SK-N-SH treated with all-trans-retinoic acid at 6 μM for 48 hours (cell line): Measurements from ENCODE around the gene FUOM.

Experiments used
- ATAC-seq: fragments of 200-7000 bp; cut with Tn5 transposase; 3 replicates; pipeline ENCODE4 v1.9.1; 2020; ENCODE audit warnings: mild to moderate bottlenecking, moderate library complexity
- BACH2 ChIP-seq: fragments of 250-450 bp; sonication (Bioruptor Pico); IDR thresholded peaks from 2 replicates; pipeline ENCODE4 v1.9.0; 2021; ENCODE audit warnings: mild to moderate bottlenecking, borderline replicate concordance
- CSDC2 ChIP-seq: fragments of 250-450 bp; sonication (Bioruptor Pico); IDR thresholded peaks from 2 replicates; pipeline ENCODE4 v1.5.0; 2020; ENCODE audit warnings: mild to moderate bottlenecking, moderate library complexity
- CSRNP3 ChIP-seq: fragments of 250-450 bp; sonication (Bioruptor Pico); IDR thresholded peaks from 2 replicates; pipeline ENCODE4 v1.5.1; 2021; ENCODE audit warnings: mild to moderate bottlenecking, moderate library complexity
- ESRRG ChIP-seq: fragments of 250-450 bp; sonication (Bioruptor Pico); IDR thresholded peaks from 2 replicates; pipeline ENCODE4 v1.6.1; 2021; ENCODE audit warnings: mild to moderate bottlenecking
- GLIS3 ChIP-seq: fragments of 250-450 bp; sonication (Bioruptor Pico); IDR thresholded peaks from 2 replicates; pipeline ENCODE4 v1.5.0; 2020; ENCODE audit warnings: mild to moderate bottlenecking, moderate library complexity
- ISL1 ChIP-seq: fragments of 250-450 bp; sonication (Bioruptor Pico); IDR thresholded peaks from 2 replicates; pipeline ENCODE4 v2.1.2; 2022; ENCODE audit warnings: mild to moderate bottlenecking, moderate library complexity
- POU6F1 ChIP-seq: fragments of 250-450 bp; sonication (Bioruptor Pico); IDR thresholded peaks from 2 replicates; pipeline ENCODE4 v1.8.0; 2021; ENCODE audit warnings: low read depth, mild to moderate bottlenecking, moderate library complexity, borderline replicate concordance
- PPARA ChIP-seq: fragments of 250-450 bp; sonication (Bioruptor Pico); IDR thresholded peaks from 2 replicates; pipeline ENCODE4 v1.5.0; 2020; ENCODE audit warnings: mild to moderate bottlenecking, borderline replicate concordance
- RARB ChIP-seq: fragments of 250-450 bp; sonication (Bioruptor Pico); IDR thresholded peaks from 2 replicates; pipeline ENCODE4 v1.8.0; 2021; ENCODE audit warnings: mild to moderate bottlenecking, moderate library complexity
- SNAI2 ChIP-seq: fragments of 250-450 bp; sonication (Bioruptor Pico); IDR thresholded peaks from 2 replicates; pipeline ENCODE4 v1.5.0; 2020; ENCODE audit warnings: mild to moderate bottlenecking, moderate library complexity
- TCF4 ChIP-seq: fragments of 250-450 bp; sonication (Bioruptor Pico); IDR thresholded peaks from 2 replicates; pipeline ENCODE4 v1.8.0; 2021; ENCODE audit warnings: mild to moderate bottlenecking, moderate library complexity, borderline replicate concordance
- TOX ChIP-seq: fragments of 250-450 bp; sonication (Bioruptor Pico); IDR thresholded peaks from 2 replicates; pipeline ENCODE4 v1.8.0; 2021; ENCODE audit warnings: mild to moderate bottlenecking, moderate library complexity, borderline replicate concordance
- ZFP3 ChIP-seq: fragments of 250-450 bp; sonication (Bioruptor Pico); IDR thresholded peaks from 2 replicates; pipeline ENCODE4 v1.5.0; 2020; ENCODE audit warnings: mild to moderate bottlenecking, moderate library complexity
- ZNF565 ChIP-seq: fragments of 450-650 bp; formaldehyde crosslinking; conservative IDR thresholded peaks from 2 replicates; pipeline ENCODE4 v1.5.0; 2020; ENCODE audit warnings: low read depth, mild to moderate bottlenecking, moderate library complexity
- ZNF8 ChIP-seq: fragments of 450-650 bp; formaldehyde crosslinking; IDR thresholded peaks from 2 replicates; pipeline ENCODE4 v1.5.0; 2020; ENCODE audit warnings: mild to moderate bottlenecking, moderate library complexity
- TF ChIP-seq, protein P1 (sequence below): fragments of 250-450 bp; sonication (Bioruptor Pico); IDR thresholded peaks from 2 replicates; pipeline ENCODE4 v1.8.0; 2020; ENCODE audit warnings: mild to moderate bottlenecking, moderate library complexity, borderline replicate concordance
- TF ChIP-seq, protein P2 (sequence below): fragments of 250-450 bp; sonication (Bioruptor Pico); IDR thresholded peaks from 2 replicates; pipeline ENCODE4 v1.5.1; 2020; ENCODE audit warnings: low read depth, mild to moderate bottlenecking, moderate library complexity
- TF ChIP-seq, protein P3 (sequence below): fragments of 250-450 bp; sonication (Bioruptor Pico); IDR thresholded peaks from 2 replicates; pipeline ENCODE4 v1.5.0; 2020; ENCODE audit warnings: mild to moderate bottlenecking, moderate library complexity

FUOM gene

GRCh38 chr10:133325440-133326222 lies 32.2 kb downstream of the FUOM start:
- peak; percentile 32 for ATAC-seq
- TF ChIP-seq POU6F1 (no peak), TCF4 (CRISPR knock-in tag) (no peak), GLIS3 (CRISPR knock-in tag) (no peak), CSRNP3 (no peak), SNAI2 (CRISPR knock-in tag) (no peak), CSDC2 (CRISPR knock-in tag) (no peak), ZNF8 (CRISPR knock-in tag) (no peak), ESRRG (CRISPR knock-in tag) (no peak), ISL1 (CRISPR knock-in tag) (no peak), ZNF565 (no peak), BACH2 (CRISPR knock-in tag) (no peak), RARB (CRISPR knock-in tag) (no peak), TOX (CRISPR knock-in tag) (no peak)
- TF ChIP-seq, protein P1, sequence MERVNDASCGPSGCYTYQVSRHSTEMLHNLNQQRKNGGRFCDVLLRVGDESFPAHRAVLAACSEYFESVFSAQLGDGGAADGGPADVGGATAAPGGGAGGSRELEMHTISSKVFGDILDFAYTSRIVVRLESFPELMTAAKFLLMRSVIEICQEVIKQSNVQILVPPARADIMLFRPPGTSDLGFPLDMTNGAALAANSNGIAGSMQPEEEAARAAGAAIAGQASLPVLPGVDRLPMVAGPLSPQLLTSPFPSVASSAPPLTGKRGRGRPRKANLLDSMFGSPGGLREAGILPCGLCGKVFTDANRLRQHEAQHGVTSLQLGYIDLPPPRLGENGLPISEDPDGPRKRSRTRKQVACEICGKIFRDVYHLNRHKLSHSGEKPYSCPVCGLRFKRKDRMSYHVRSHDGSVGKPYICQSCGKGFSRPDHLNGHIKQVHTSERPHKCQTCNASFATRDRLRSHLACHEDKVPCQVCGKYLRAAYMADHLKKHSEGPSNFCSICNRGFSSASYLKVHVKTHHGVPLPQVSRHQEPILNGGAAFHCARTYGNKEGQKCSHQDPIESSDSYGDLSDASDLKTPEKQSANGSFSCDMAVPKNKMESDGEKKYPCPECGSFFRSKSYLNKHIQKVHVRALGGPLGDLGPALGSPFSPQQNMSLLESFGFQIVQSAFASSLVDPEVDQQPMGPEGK (CRISPR knock-in tag), result no peak
- TF ChIP-seq, protein P2, sequence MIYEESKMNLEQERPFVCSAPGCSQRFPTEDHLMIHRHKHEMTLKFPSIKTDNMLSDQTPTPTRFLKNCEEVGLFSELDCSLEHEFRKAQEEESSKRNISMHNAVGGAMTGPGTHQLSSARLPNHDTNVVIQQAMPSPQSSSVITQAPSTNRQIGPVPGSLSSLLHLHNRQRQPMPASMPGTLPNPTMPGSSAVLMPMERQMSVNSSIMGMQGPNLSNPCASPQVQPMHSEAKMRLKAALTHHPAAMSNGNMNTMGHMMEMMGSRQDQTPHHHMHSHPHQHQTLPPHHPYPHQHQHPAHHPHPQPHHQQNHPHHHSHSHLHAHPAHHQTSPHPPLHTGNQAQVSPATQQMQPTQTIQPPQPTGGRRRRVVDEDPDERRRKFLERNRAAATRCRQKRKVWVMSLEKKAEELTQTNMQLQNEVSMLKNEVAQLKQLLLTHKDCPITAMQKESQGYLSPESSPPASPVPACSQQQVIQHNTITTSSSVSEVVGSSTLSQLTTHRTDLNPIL (CRISPR knock-in tag), result no peak
- TF ChIP-seq, protein P3, sequence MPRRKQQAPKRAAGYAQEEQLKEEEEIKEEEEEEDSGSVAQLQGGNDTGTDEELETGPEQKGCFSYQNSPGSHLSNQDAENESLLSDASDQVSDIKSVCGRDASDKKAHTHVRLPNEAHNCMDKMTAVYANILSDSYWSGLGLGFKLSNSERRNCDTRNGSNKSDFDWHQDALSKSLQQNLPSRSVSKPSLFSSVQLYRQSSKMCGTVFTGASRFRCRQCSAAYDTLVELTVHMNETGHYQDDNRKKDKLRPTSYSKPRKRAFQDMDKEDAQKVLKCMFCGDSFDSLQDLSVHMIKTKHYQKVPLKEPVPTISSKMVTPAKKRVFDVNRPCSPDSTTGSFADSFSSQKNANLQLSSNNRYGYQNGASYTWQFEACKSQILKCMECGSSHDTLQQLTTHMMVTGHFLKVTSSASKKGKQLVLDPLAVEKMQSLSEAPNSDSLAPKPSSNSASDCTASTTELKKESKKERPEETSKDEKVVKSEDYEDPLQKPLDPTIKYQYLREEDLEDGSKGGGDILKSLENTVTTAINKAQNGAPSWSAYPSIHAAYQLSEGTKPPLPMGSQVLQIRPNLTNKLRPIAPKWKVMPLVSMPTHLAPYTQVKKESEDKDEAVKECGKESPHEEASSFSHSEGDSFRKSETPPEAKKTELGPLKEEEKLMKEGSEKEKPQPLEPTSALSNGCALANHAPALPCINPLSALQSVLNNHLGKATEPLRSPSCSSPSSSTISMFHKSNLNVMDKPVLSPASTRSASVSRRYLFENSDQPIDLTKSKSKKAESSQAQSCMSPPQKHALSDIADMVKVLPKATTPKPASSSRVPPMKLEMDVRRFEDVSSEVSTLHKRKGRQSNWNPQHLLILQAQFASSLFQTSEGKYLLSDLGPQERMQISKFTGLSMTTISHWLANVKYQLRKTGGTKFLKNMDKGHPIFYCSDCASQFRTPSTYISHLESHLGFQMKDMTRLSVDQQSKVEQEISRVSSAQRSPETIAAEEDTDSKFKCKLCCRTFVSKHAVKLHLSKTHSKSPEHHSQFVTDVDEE (CRISPR knock-in tag), result no peak

GRCh38 chr10:133324857-133325260 lies 33.0 kb downstream of the FUOM start:
- peak; percentile 26 for ATAC-seq
- TF ChIP-seq PPARA (CRISPR knock-in tag), result no peak
- no peak for TF ChIP-seq TOX (CRISPR knock-in tag)
- TF ChIP-seq ZNF8 (CRISPR knock-in tag), result no peak
- no peak for TF ChIP-seq ZFP3 (CRISPR knock-in tag)
- TF ChIP-seq ESRRG (CRISPR knock-in tag), result no peak
- TF ChIP-seq CSRNP3, result no peak
- no peak for TF ChIP-seq GLIS3 (CRISPR knock-in tag)
